ENCODE data around the gene VGLL4.

VGLL4 gene

GRCh38 chr3:11653298-11654055 lies 9.8 kb upstream of the VGLL4 start:
- no peak for DNase-seq (ENCODE audit: low read depth)

- no peak for DNase-seq (ENCODE audit: low read depth)
Observed at GRCh38 chr3:11651900-11652299, 8.2 kb upstream of the VGLL4 start.

GRCh38 chr3:11651477-11651876 lies 7.8 kb upstream of the VGLL4 start:
- no peak for DNase-seq (ENCODE audit: low read depth)

GRCh38 chr3:11650391-11650790 lies 6.7 kb upstream of the VGLL4 start:
- DNase-seq (ENCODE audit: low read depth) = no peak

- no peak for DNase-seq (ENCODE audit: low read depth)
Observed at GRCh38 chr3:11648735-11649134, 5.0 kb upstream of the VGLL4 start.

- no peak for DNase-seq (ENCODE audit: low read depth)
Observed at GRCh38 chr3:11643201-11643603, 513 bp downstream of the VGLL4 start.

GRCh38 chr3:11642431-11643191 lies 1.1 kb downstream of the VGLL4 start:
- peak; percentile 53 for DNase-seq (ENCODE audit: low read depth)

- no peak for DNase-seq (ENCODE audit: low read depth)
Observed at GRCh38 chr3:11641683-11642430, 1.9 kb downstream of the VGLL4 start.

- DNase-seq (ENCODE audit: low read depth) = no peak
Observed at GRCh38 chr3:11641316-11641682, 2.4 kb downstream of the VGLL4 start.

GRCh38 chr3:11640009-11640673 lies 3.6 kb downstream of the VGLL4 start:
- no peak for DNase-seq (ENCODE audit: low read depth)

- DNase-seq (ENCODE audit: low read depth) = no peak
Observed at GRCh38 chr3:11638495-11639358, 5.0 kb downstream of the VGLL4 start.

GRCh38 chr3:11637901-11638458 lies 5.7 kb downstream of the VGLL4 start:
- no peak for DNase-seq (ENCODE audit: low read depth)

GRCh38 chr3:11636394-11636770 lies 7.3 kb downstream of the VGLL4 start:
- DNase-seq (ENCODE audit: low read depth) = no peak

GRCh38 chr3:11635680-11636393 lies 7.9 kb downstream of the VGLL4 start:
- no peak for DNase-seq (ENCODE audit: low read depth)

- DNase-seq (ENCODE audit: low read depth) = no peak
Observed at GRCh38 chr3:11634974-11635612, 8.6 kb downstream of the VGLL4 start.

- no peak for DNase-seq (ENCODE audit: low read depth)
Observed at GRCh38 chr3:11634081-11634635, 9.6 kb downstream of the VGLL4 start.

GRCh38 chr3:11632966-11633365 lies 10.7 kb downstream of the VGLL4 start:
- no peak for DNase-seq (ENCODE audit: low read depth)

GRCh38 chr3:11632564-11632963 lies 11.2 kb downstream of the VGLL4 start:
- DNase-seq (ENCODE audit: low read depth) = no peak

- DNase-seq (ENCODE audit: low read depth) = no peak
Observed at GRCh38 chr3:11631820-11632219, 11.9 kb downstream of the VGLL4 start.

- DNase-seq (ENCODE audit: low read depth) = peak; percentile 75
Observed at GRCh38 chr3:11629716-11630115, 14.0 kb downstream of the VGLL4 start.

Data from stromal cell of bone marrow (primary cell).